ENCODE data around the gene ENDOD1. TPM values are rescaled to one million over a fixed set of nuclear protein-coding genes. Genes with fewer than 3 reads are reported as not detected.

Gene ENDOD1
- total RNA-seq, 6 experiments from 2014 or later = 23.1 to 27.3 (median 25.3) TPM

- TF ChIP-seq CTCF (IDR thresholded peaks at IDR 0.05) = no peak
- no peaks in the 10 kb centered on the region for H3K9me3 Mint-ChIP-seq
- peaks cover 29% of the 10 kb centered on the region for H3K4me1 Mint-ChIP-seq (ENCODE audit: low read depth)
- H3K27ac Mint-ChIP-seq = peak overlapping the region; percentile 97
- DNase-seq = peak; percentile 97
- H3K4me3 Mint-ChIP-seq = peak overlapping the region; percentile 100
- H3K36me3 Mint-ChIP-seq (ENCODE audit: low read depth) = peaks cover 9% of the 10 kb centered on the region; the same call in 1 of the 2 replicates
- H3K27me3 Mint-ChIP-seq (ENCODE audit: insufficient read depth) = peaks cover 4% of the 10 kb centered on the region; the same call in 1 of the 2 replicates
Measured at GRCh38 chr11:95068549-95068948, 21.1 kb upstream of the ENDOD1 start.

GRCh38 chr11:95070471-95070870 is 19.2 kb upstream of the ENDOD1 start:
- peaks cover 4% of the 10 kb centered on the region for H3K27me3 Mint-ChIP-seq (ENCODE audit: insufficient read depth)
- 0 out of 2 replicates have a peak overlapping the region, but pooled peaks have one; percentile 24 for H3K27ac Mint-ChIP-seq
- TF ChIP-seq CTCF (IDR thresholded peaks at IDR 0.05) = no peak
- peaks cover 9% of the 10 kb centered on the region; the same call in 1 of the 2 replicates for H3K36me3 Mint-ChIP-seq (ENCODE audit: low read depth)
- DNase-seq = no peak
- H3K9me3 Mint-ChIP-seq = no peaks in the 10 kb centered on the region
- H3K4me1 Mint-ChIP-seq (ENCODE audit: low read depth) = peaks cover 29% of the 10 kb centered on the region
- no peak overlapping the region for H3K4me3 Mint-ChIP-seq

- DNase-seq = no peak
- peaks cover 2% of the 10 kb centered on the region for H3K27me3 Mint-ChIP-seq (ENCODE audit: insufficient read depth)
- H3K4me3 Mint-ChIP-seq = no peak overlapping the region
- no peak for TF ChIP-seq CTCF (IDR thresholded peaks at IDR 0.05)
- H3K36me3 Mint-ChIP-seq (ENCODE audit: low read depth) = peaks cover 9% of the 10 kb centered on the region; the same call in 1 of the 2 replicates
- peaks cover 28% of the 10 kb centered on the region for H3K4me1 Mint-ChIP-seq (ENCODE audit: low read depth)
- H3K9me3 Mint-ChIP-seq = no peaks in the 10 kb centered on the region
- no peak overlapping the region for H3K27ac Mint-ChIP-seq
Measured at GRCh38 chr11:95072948-95073347, 16.7 kb upstream of the ENDOD1 start.

GRCh38 chr11:95074792-95075563 is 14.7 kb upstream of the ENDOD1 start:
- no peak for DNase-seq
- H3K4me1 Mint-ChIP-seq (ENCODE audit: low read depth) = peaks cover 13% of the 10 kb centered on the region

GRCh38 chr11:95076416-95076815 is 13.2 kb upstream of the ENDOD1 start:
- H3K4me3 Mint-ChIP-seq = no peak overlapping the region
- no peak for DNase-seq
- no peak for TF ChIP-seq CTCF (IDR thresholded peaks at IDR 0.05)
- peaks cover 2% of the 10 kb centered on the region for H3K27me3 Mint-ChIP-seq (ENCODE audit: insufficient read depth)
- H3K27ac Mint-ChIP-seq = no peak overlapping the region
- H3K4me1 Mint-ChIP-seq (ENCODE audit: low read depth) = peaks cover 6% of the 10 kb centered on the region
- no peaks in the 10 kb centered on the region for H3K36me3 Mint-ChIP-seq (ENCODE audit: low read depth)
- no peaks in the 10 kb centered on the region for H3K9me3 Mint-ChIP-seq

More at GRCh38 chr11:95074792-95075563, 14.7 kb upstream of the ENDOD1 start:
- 0 out of 2 replicates have a peak, but pooled peaks cover 4% of the 10 kb centered on the region for H3K36me3 Mint-ChIP-seq (ENCODE audit: low read depth)
- no peak overlapping the region for H3K4me3 Mint-ChIP-seq
- no peaks in the 10 kb centered on the region for H3K9me3 Mint-ChIP-seq
- TF ChIP-seq CTCF (IDR thresholded peaks at IDR 0.05) = no peak
- no peak overlapping the region for H3K27ac Mint-ChIP-seq
- peaks cover 2% of the 10 kb centered on the region for H3K27me3 Mint-ChIP-seq (ENCODE audit: insufficient read depth)

Data from HFFc6 (cell line).